CD8-positive, alpha-beta memory T cell (primary cell): ENCODE results near the gene SSBP3. TPM values are rescaled to one million over a fixed set of nuclear protein-coding genes. Genes with fewer than 3 reads are reported as not detected.

Experiments
- CTCF ChIA-PET: fragments of 350-600 bp; sonication (Branson Sonifier 250); formaldehyde crosslinking; loops from one replicate; lab custom pipeline; 2021; ENCODE audit warnings: antibody characterized with exemption; lab: Charles Lee
- POLR2A ChIA-PET: fragments of 350-600 bp; sonication (Branson Sonifier 250); formaldehyde crosslinking; loops from one replicate; lab custom pipeline; 2021; ENCODE audit warnings: antibody characterized with exemption; lab: Charles Lee
- DNase-seq, 5 donors: peaks; one replicate each; pipeline versions ENCODE4 v3.0.0 to v3.0.0-alpha.2; 2020 to 2022; ENCODE audit warnings: mixed read lengths in 1 of 5
- H3K27ac ChIP-seq: one replicate; pipeline ENCODE4 v1.7.0; 2013; ENCODE audit warnings: low read depth, mild to moderate bottlenecking, low read length, moderate library complexity
- H3K27me3 ChIP-seq: 2 replicates; pipeline ENCODE4 v1.7.0; 2013; ENCODE audit warnings: low read length, mild to moderate bottlenecking; ENCODE audit not compliant: insufficient read depth, poor library complexity, severe bottlenecking
- H3K36me3 ChIP-seq: 2 replicates; pipeline ENCODE4 v1.7.0; 2013; ENCODE audit warnings: mild to moderate bottlenecking, low read length, moderate library complexity; ENCODE audit not compliant: insufficient read depth
- H3K4me1 ChIP-seq: 2 replicates; pipeline ENCODE4 v1.7.0; 2013; ENCODE audit warnings: mild to moderate bottlenecking, low read length, moderate library complexity; ENCODE audit not compliant: insufficient read depth
- H3K4me3 ChIP-seq: 2 replicates; pipeline ENCODE4 v1.7.0; 2013; ENCODE audit warnings: mild to moderate bottlenecking, low read length
- H3K9me3 ChIP-seq: 2 replicates; pipeline ENCODE4 v1.7.0; 2013; ENCODE audit warnings: mild to moderate bottlenecking, low read length
- H3K27ac Mint-ChIP-seq, 8 donors: one replicate each; pipeline ENCODE4 v1.8.0; 2020 to 2021; ENCODE audit warnings: mixed read lengths in 8 of 8, mild to moderate bottlenecking in 6 of 8, inconsistent platforms in 3 of 8, moderate library complexity in 3 of 8
- H3K27me3 Mint-ChIP-seq, 2 donors: one replicate each; pipeline ENCODE4 v1.8.0; 2020 to 2021; ENCODE audit warnings: mixed read lengths in 2 of 2, mild to moderate bottlenecking in 1 of 2, moderate library complexity in 1 of 2
- H3K36me3 Mint-ChIP-seq, 3 donors: one replicate each; pipeline ENCODE4 v1.8.0; 2020 to 2021; ENCODE audit warnings: mixed read lengths in 3 of 3, inconsistent platforms in 1 of 3, mild to moderate bottlenecking in 1 of 3
- H3K4me1 Mint-ChIP-seq, 3 donors: one replicate each; pipeline ENCODE4 v1.8.0; 2020 to 2021; ENCODE audit warnings: mixed read lengths in 3 of 3, inconsistent platforms in 1 of 3, mild to moderate bottlenecking in 1 of 3
- H3K4me3 Mint-ChIP-seq, 7 donors: one replicate each; pipeline ENCODE4 v1.8.0; 2020 to 2021; ENCODE audit warnings: mixed read lengths in 7 of 7, mild to moderate bottlenecking in 6 of 7, moderate library complexity in 4 of 7, inconsistent platforms in 2 of 7
- H3K9me3 Mint-ChIP-seq, 5 donors: one replicate each; pipeline ENCODE4 v1.8.0; 2020 to 2022; ENCODE audit warnings: mixed read lengths in 5 of 5, mild to moderate bottlenecking in 3 of 5, moderate library complexity in 2 of 5, inconsistent platforms in 1 of 5
- polyA plus RNA-seq: library from polyadenylated mRNA; unstranded; fragments of 300-500 nt; fragmentation: Illumina TruSeq; gene quantifications from one replicate; pipeline ENCODE4 v1.2.3, GENCODE V29; 2021
- total RNA-seq, 2 experiments: library from RNA; stranded (reverse); gene quantifications; one replicate each; pipeline ENCODE4 v1.2.3, GENCODE V29; 2021

Gene SSBP3
- total and polyA plus RNA-seq, 3 experiments from 2014 or later: 17.6 to 52.7 (median 41.6) TPM

GRCh38 chr1:54326543-54327385 is 79.4 kb downstream of the SSBP3 start:
- Histone ChIP-seq H3K36me3 (no peaks in the 10 kb centered on the region), H3K27ac (no peak overlapping the region), H3K4me3 (no peak overlapping the region), H3K27me3 (no peaks in the 10 kb centered on the region), H3K4me1 (peaks cover 13% of the 10 kb centered on the region), H3K9me3 (no peaks in the 10 kb centered on the region)
- DNase-seq: no peak
- ChIA-PET POLR2A (no interaction called here), CTCF (no interaction called here)
- H3K27me3 Mint-ChIP-seq: no peaks in the 10 kb centered on the region
- H3K27ac Mint-ChIP-seq: peak overlapping the region in 6 of 8 donors; percentile 1 to 87 (median 51)
- peaks cover 0 to 9% (median 0%) of the 10 kb centered on the region in 3 donors for H3K36me3 Mint-ChIP-seq
- H3K9me3 Mint-ChIP-seq: no peaks in the 10 kb centered on the region
- no peak overlapping the region for H3K4me3 Mint-ChIP-seq
- H3K4me1 Mint-ChIP-seq: peaks cover 57 to 97% (median 65%) of the 10 kb centered on the region in 3 donors

GRCh38 chr1:54325703-54326461 is 80.3 kb downstream of the SSBP3 start:
- Mint-ChIP-seq H3K27me3 (no peaks in the 10 kb centered on the region), H3K4me3 (no peak overlapping the region), H3K9me3 (no peaks in the 10 kb centered on the region), H3K36me3 (peaks cover 0 to 10% (median 0%) of the 10 kb centered on the region in 3 donors), H3K4me1 (peaks cover 49 to 95% (median 63%) of the 10 kb centered on the region in 3 donors), H3K27ac (peak overlapping the region in 1 of 8 donors; percentile 54)
- Histone ChIP-seq H3K27ac (no peak overlapping the region), H3K4me3 (no peak overlapping the region), H3K9me3 (no peaks in the 10 kb centered on the region), H3K4me1 (peaks cover 9% of the 10 kb centered on the region), H3K27me3 (no peaks in the 10 kb centered on the region), H3K36me3 (no peaks in the 10 kb centered on the region)
- ChIA-PET POLR2A (no interaction called here), CTCF (no interaction called here)
- DNase-seq: no peak

- Histone ChIP-seq H3K4me3 (no peak overlapping the region), H3K27ac (no peak overlapping the region), H3K27me3 (no peaks in the 10 kb centered on the region), H3K9me3 (no peaks in the 10 kb centered on the region), H3K4me1 (peaks cover 9% of the 10 kb centered on the region), H3K36me3 (no peaks in the 10 kb centered on the region)
- POLR2A ChIA-PET: no interaction called here
- H3K27me3 Mint-ChIP-seq: no peaks in the 10 kb centered on the region
- peaks cover 0 to 10% (median 0%) of the 10 kb centered on the region in 3 donors for H3K36me3 Mint-ChIP-seq
- CTCF ChIA-PET: no interaction called here
- peaks cover 49 to 95% (median 60%) of the 10 kb centered on the region in 3 donors for H3K4me1 Mint-ChIP-seq
- H3K27ac Mint-ChIP-seq: peak overlapping the region in 1 of 8 donors; percentile 43
- DNase-seq: no peak
- H3K9me3 Mint-ChIP-seq: no peaks in the 10 kb centered on the region
- H3K4me3 Mint-ChIP-seq: no peak overlapping the region
Measured at GRCh38 chr1:54325284-54325683, 80.9 kb downstream of the SSBP3 start.

- H3K36me3 Mint-ChIP-seq: peaks cover 0 to 11% (median 0%) of the 10 kb centered on the region in 3 donors
- no peaks in the 10 kb centered on the region for H3K27me3 Mint-ChIP-seq
- H3K27ac ChIP-seq: no peak overlapping the region
- no peak for DNase-seq
- peak overlapping the region in 1 of 8 donors; percentile 44 for H3K27ac Mint-ChIP-seq
- ChIA-PET POLR2A (no interaction called here), CTCF (no interaction called here)
- peaks cover 9% of the 10 kb centered on the region for H3K4me1 ChIP-seq
- H3K36me3 ChIP-seq: no peaks in the 10 kb centered on the region
- H3K27me3 ChIP-seq: no peaks in the 10 kb centered on the region
- no peaks in the 10 kb centered on the region for H3K9me3 Mint-ChIP-seq
- H3K4me3 Mint-ChIP-seq: no peak overlapping the region
- H3K9me3 ChIP-seq: no peaks in the 10 kb centered on the region
- H3K4me3 ChIP-seq: no peak overlapping the region
- H3K4me1 Mint-ChIP-seq: peaks cover 49 to 95% (median 60%) of the 10 kb centered on the region in 3 donors
Measured at GRCh38 chr1:54324251-54325140, 81.7 kb downstream of the SSBP3 start.

- peaks cover 6% of the 10 kb centered on the region for H3K4me1 ChIP-seq
- no peaks in the 10 kb centered on the region for H3K9me3 Mint-ChIP-seq
- H3K27me3 Mint-ChIP-seq: no peaks in the 10 kb centered on the region
- peak overlapping the region in 4 of 8 donors; percentile 5 to 74 (median 60) for H3K27ac Mint-ChIP-seq
- no peaks in the 10 kb centered on the region for H3K36me3 ChIP-seq
- no peaks in the 10 kb centered on the region for H3K9me3 ChIP-seq
- H3K4me3 Mint-ChIP-seq: no peak overlapping the region
- H3K4me1 Mint-ChIP-seq: peaks cover 53 to 95% (median 60%) of the 10 kb centered on the region in 3 donors
- ChIA-PET CTCF (no interaction called here), POLR2A (no interaction called here)
- peaks cover 0 to 9% (median 0%) of the 10 kb centered on the region in 3 donors for H3K36me3 Mint-ChIP-seq
- no peak overlapping the region for H3K27ac ChIP-seq
- no peaks in the 10 kb centered on the region for H3K27me3 ChIP-seq
- DNase-seq: no peak
- no peak overlapping the region for H3K4me3 ChIP-seq
Measured at GRCh38 chr1:54323921-54324250, 82.3 kb downstream of the SSBP3 start.

GRCh38 chr1:54323324-54323739 is 82.9 kb downstream of the SSBP3 start:
- no peak overlapping the region for H3K27ac ChIP-seq
- H3K4me1 Mint-ChIP-seq: peaks cover 55 to 95% (median 61%) of the 10 kb centered on the region in 3 donors
- CTCF ChIA-PET: no interaction called here
- H3K9me3 ChIP-seq: no peaks in the 10 kb centered on the region
- no peaks in the 10 kb centered on the region for H3K9me3 Mint-ChIP-seq
- H3K36me3 ChIP-seq: no peaks in the 10 kb centered on the region
- peaks cover 0 to 6% (median 0%) of the 10 kb centered on the region in 3 donors for H3K36me3 Mint-ChIP-seq
- no peak for DNase-seq
- H3K27ac Mint-ChIP-seq: peak overlapping the region in 4 of 8 donors; percentile 5 to 74 (median 60)
- H3K27me3 Mint-ChIP-seq: no peaks in the 10 kb centered on the region
- peaks cover 5% of the 10 kb centered on the region for H3K4me1 ChIP-seq
- H3K4me3 Mint-ChIP-seq: peak overlapping the region in 1 of 7 donors; percentile 18
- no peak overlapping the region for H3K4me3 ChIP-seq
- POLR2A ChIA-PET: no interaction called here
- H3K27me3 ChIP-seq: no peaks in the 10 kb centered on the region

- peaks cover 7% of the 10 kb centered on the region for H3K4me1 ChIP-seq
- peaks cover 49 to 74% (median 52%) of the 10 kb centered on the region in 3 donors for H3K4me1 Mint-ChIP-seq
Measured at GRCh38 chr1:54318246-54318814, 87.9 kb downstream of the SSBP3 start.

More at GRCh38 chr1:54318246-54318814, 87.9 kb downstream of the SSBP3 start:
- Mint-ChIP-seq H3K36me3 (peaks cover 0 to 3% (median 2%) of the 10 kb centered on the region in 3 donors), H3K9me3 (no peaks in the 10 kb centered on the region), H3K4me3 (no peak overlapping the region), H3K27ac (peak overlapping the region in 5 of 8 donors; percentile 12 to 87 (median 53)), H3K27me3 (no peaks in the 10 kb centered on the region)
- Histone ChIP-seq H3K36me3 (no peaks in the 10 kb centered on the region), H3K4me3 (no peak overlapping the region), H3K27me3 (no peaks in the 10 kb centered on the region), H3K9me3 (no peaks in the 10 kb centered on the region), H3K27ac (no peak overlapping the region)
- ChIA-PET CTCF (no interaction called here), POLR2A (no interaction called here)
- no peak for DNase-seq
